Effector memory CD8-positive, alpha-beta T cell (primary cell): Measurements from ENCODE around the gene EPB41L4B.

ENCODE experiments used
- ATAC-seq: fragments of 150-1000 bp; cut with Tn5 transposase; replicated peaks from 2 replicates; pipeline ENCODE4 v1.10.0; 2021; ENCODE audit warnings: mild to moderate bottlenecking, moderate library complexity
- DNase-seq, 3 experiments: peaks; one replicate each; pipeline ENCODE4 v3.0.0; 2021
- H3K27ac Mint-ChIP-seq, 2 donors: one replicate each; pipeline ENCODE4 v1.8.0; 2022; ENCODE audit warnings: mild to moderate bottlenecking in 2 of 2, mixed read lengths in 2 of 2, moderate library complexity in 2 of 2
- H3K27me3 Mint-ChIP-seq, 2 donors: one replicate each; pipeline ENCODE4 v1.8.0; 2022; ENCODE audit warnings: mixed read lengths in 2 of 2
- H3K36me3 Mint-ChIP-seq: one replicate; pipeline ENCODE4 v1.8.0; 2022; ENCODE audit warnings: mild to moderate bottlenecking, moderate library complexity, mixed read lengths; ENCODE audit not compliant: insufficient read depth
- H3K4me1 Mint-ChIP-seq, 2 donors: one replicate each; pipeline ENCODE4 v1.8.0; 2022; ENCODE audit warnings: low read depth in 2 of 2, mixed read lengths in 2 of 2
- H3K4me3 Mint-ChIP-seq, 2 donors: one replicate each; pipeline ENCODE4 v1.8.0; 2022; ENCODE audit warnings: mild to moderate bottlenecking in 2 of 2, mixed read lengths in 2 of 2, moderate library complexity in 2 of 2
- H3K9me3 Mint-ChIP-seq, 2 donors: one replicate each; pipeline ENCODE4 v1.8.0; 2022; ENCODE audit warnings: mixed read lengths in 2 of 2

The EPB41L4B gene

GRCh38 chr9:109281518-109281917 is 39.3 kb downstream of the EPB41L4B start:
- Mint-ChIP-seq H3K9me3 (no peaks in the 10 kb centered on the region), H3K4me1 (no peaks in the 10 kb centered on the region), H3K4me3 (no peak overlapping the region), H3K27ac (no peak overlapping the region), H3K36me3 (no peaks in the 10 kb centered on the region), H3K27me3 (peaks cover 17 to 27% of the 10 kb centered on the region in 2 donors)
- ATAC-seq = no peak
- no peak for DNase-seq

DNA sequence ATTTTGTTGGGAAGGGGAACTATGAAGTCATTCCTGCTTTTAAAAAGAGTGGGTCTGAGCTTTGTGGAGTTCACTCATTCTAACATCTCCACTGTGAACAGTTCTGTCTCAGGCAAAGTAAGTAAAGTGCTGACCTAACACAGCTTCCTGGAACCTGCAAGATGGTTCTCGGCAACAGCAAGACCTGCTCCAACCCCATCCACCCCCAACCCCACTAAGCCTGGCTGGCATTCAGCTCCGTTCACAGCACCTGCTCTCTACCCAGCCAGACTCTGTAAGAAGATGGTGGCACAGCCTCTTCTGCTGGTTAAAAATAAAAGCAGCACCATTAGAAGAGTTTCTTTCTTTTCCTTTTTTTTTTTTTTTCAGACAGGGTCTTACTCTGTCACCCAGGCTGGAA is 42.0 kb downstream of the EPB41L4B start:
- ATAC-seq (no peak), DNase-seq (no peak)
- Mint-ChIP-seq H3K36me3 (no peaks in the 10 kb centered on the region), H3K4me3 (no peak overlapping the region), H3K9me3 (no peaks in the 10 kb centered on the region), H3K27ac (no peak overlapping the region), H3K27me3 (peaks cover 35 to 41% of the 10 kb centered on the region in 2 donors), H3K4me1 (no peaks in the 10 kb centered on the region)

DNA sequence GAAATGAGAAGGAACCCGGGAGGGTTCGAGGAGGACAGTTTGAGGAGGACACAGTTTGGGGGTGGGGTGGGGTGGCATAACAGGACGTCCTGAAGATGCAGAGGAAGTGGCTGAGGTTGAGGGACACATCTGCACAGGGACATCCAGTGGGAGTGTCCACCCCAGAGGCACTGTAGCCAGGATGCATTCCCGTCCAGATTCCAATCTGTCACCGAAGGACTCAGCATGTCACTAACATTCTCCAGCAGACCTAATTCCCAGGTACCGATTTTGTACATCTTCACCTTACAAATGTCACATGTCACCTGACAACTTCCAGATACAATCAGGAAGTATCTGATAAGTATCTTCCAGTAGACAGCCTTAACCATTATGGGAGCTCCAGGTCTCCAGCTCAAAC is 42.6 kb downstream of the EPB41L4B start:
- Mint-ChIP-seq H3K4me1 (no peaks in the 10 kb centered on the region), H3K27me3 (peaks cover 39 to 47% of the 10 kb centered on the region in 2 donors), H3K36me3 (no peaks in the 10 kb centered on the region), H3K4me3 (no peak overlapping the region), H3K27ac (no peak overlapping the region), H3K9me3 (no peaks in the 10 kb centered on the region)
- ATAC-seq (no peak), DNase-seq (no peak)

DNA sequence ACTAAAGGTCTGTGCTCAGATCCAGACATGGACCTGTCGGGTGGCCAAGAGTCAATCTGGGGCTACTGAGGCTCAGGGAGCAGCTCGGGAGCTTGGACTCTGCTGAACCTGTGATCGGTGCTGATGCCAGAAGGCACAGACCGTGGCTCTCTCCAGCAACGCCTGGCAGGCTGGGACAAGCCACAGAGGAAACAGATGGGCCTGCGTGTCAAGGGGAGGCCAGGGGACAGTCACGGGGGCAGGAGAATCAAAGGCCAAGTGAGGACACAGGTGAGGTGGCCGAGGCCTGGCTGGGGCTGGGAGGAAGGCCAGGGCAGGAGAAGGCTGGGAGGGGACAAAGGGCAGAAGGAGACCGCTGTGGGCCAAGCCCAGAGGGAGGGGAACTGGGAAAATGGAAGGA is 43.4 kb downstream of the EPB41L4B start:
- H3K4me1 Mint-ChIP-seq = no peaks in the 10 kb centered on the region
- DNase-seq (no peak), ATAC-seq (no peak)
- H3K27me3 Mint-ChIP-seq = peaks cover 39 to 55% of the 10 kb centered on the region in 2 donors
- no peaks in the 10 kb centered on the region for H3K9me3 Mint-ChIP-seq
- H3K4me3 Mint-ChIP-seq = no peak overlapping the region
- no peak overlapping the region for H3K27ac Mint-ChIP-seq
- H3K36me3 Mint-ChIP-seq = no peaks in the 10 kb centered on the region

GRCh38 chr9:109276469-109277440 is 44.1 kb downstream of the EPB41L4B start:
- H3K4me1 Mint-ChIP-seq = no peaks in the 10 kb centered on the region
- no peak for ATAC-seq
- no peaks in the 10 kb centered on the region for H3K9me3 Mint-ChIP-seq
- no peak for DNase-seq
- no peak overlapping the region for H3K27ac Mint-ChIP-seq
- H3K4me3 Mint-ChIP-seq = no peak overlapping the region
- no peaks in the 10 kb centered on the region for H3K36me3 Mint-ChIP-seq
- peaks cover 34 to 55% of the 10 kb centered on the region in 2 donors for H3K27me3 Mint-ChIP-seq

- DNase-seq (no peak), ATAC-seq (no peak)
- Mint-ChIP-seq H3K4me1 (no peaks in the 10 kb centered on the region), H3K27ac (no peak overlapping the region), H3K9me3 (no peaks in the 10 kb centered on the region), H3K27me3 (peaks cover 33 to 55% of the 10 kb centered on the region in 2 donors), H3K36me3 (no peaks in the 10 kb centered on the region), H3K4me3 (no peak overlapping the region)
These were observed 45.8 kb downstream of the EPB41L4B start for GRCh38 chr9:109274884-109275730.

DNA sequence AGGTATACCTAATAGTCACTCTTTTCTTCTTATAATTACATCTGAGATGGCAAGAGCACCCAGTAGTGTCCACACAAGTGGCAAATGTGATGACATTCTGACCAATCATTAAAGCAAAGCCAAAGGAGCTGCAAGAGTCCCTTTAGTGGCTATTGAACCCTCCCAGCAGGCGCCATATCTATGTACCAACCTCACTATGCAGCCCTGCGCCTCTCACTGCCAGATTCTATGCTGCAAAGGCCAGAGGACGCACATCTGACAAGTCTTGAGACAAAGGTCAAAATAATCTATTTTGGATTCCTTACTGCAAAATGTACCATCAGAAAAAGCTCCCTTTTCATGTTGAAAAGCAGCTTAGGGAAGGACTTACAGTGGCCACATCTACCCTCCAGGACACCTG is 47.0 kb downstream of the EPB41L4B start:
- H3K4me1 Mint-ChIP-seq = no peaks in the 10 kb centered on the region
- H3K4me3 Mint-ChIP-seq = no peak overlapping the region
- no peaks in the 10 kb centered on the region for H3K36me3 Mint-ChIP-seq
- ATAC-seq (no peak), DNase-seq (no peak)
- no peak overlapping the region for H3K27ac Mint-ChIP-seq
- peaks cover 33 to 55% of the 10 kb centered on the region in 2 donors for H3K27me3 Mint-ChIP-seq
- H3K9me3 Mint-ChIP-seq = no peaks in the 10 kb centered on the region

DNA sequence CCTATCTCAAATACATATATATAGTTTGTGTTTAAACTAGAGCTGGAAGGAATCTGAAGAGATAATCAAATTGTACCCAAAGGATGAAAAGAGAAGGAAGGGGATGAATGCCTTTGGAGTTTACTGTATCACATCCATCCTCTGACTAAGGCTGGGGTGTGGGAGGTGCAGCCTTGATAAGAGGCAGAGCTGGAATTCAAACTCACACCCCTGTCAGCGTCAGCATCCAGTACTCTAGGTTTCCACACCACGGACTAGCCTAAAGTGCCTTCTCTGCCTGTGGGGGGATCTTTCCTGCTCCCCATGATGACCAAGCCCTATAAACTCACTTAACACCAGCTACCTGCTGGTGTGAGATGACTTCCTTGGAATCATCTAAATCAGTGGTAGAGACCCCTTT is 48.1 kb downstream of the EPB41L4B start:
- DNase-seq (no peak), ATAC-seq (no peak)
- no peaks in the 10 kb centered on the region for H3K36me3 Mint-ChIP-seq
- H3K4me1 Mint-ChIP-seq = no peaks in the 10 kb centered on the region
- no peak overlapping the region for H3K27ac Mint-ChIP-seq
- no peaks in the 10 kb centered on the region for H3K9me3 Mint-ChIP-seq
- peaks cover 24 to 51% of the 10 kb centered on the region in 2 donors for H3K27me3 Mint-ChIP-seq
- H3K4me3 Mint-ChIP-seq = no peak overlapping the region

- no peak overlapping the region for H3K27ac Mint-ChIP-seq
- DNase-seq (no peak), ATAC-seq (no peak)
- H3K27me3 Mint-ChIP-seq = peaks cover 17 to 44% of the 10 kb centered on the region in 2 donors
- no peaks in the 10 kb centered on the region for H3K36me3 Mint-ChIP-seq
- H3K4me3 Mint-ChIP-seq = no peak overlapping the region
- H3K9me3 Mint-ChIP-seq = no peaks in the 10 kb centered on the region
- H3K4me1 Mint-ChIP-seq = no peaks in the 10 kb centered on the region
These were observed 48.8 kb downstream of the EPB41L4B start for GRCh38 chr9:109272045-109272444.

- Mint-ChIP-seq H3K4me3 (no peak overlapping the region), H3K27ac (no peak overlapping the region), H3K9me3 (no peaks in the 10 kb centered on the region), H3K36me3 (no peaks in the 10 kb centered on the region), H3K4me1 (no peaks in the 10 kb centered on the region), H3K27me3 (peaks cover 12 to 38% of the 10 kb centered on the region in 2 donors)
- DNase-seq (no peak), ATAC-seq (no peak)
These were observed 49.6 kb downstream of the EPB41L4B start for GRCh38 chr9:109270971-109271925.

GRCh38 chr9:109270441-109270840 is 50.4 kb downstream of the EPB41L4B start:
- H3K36me3 Mint-ChIP-seq = no peaks in the 10 kb centered on the region
- peaks cover 11 to 34% of the 10 kb centered on the region in 2 donors for H3K27me3 Mint-ChIP-seq
- no peak overlapping the region for H3K27ac Mint-ChIP-seq
- no peak for DNase-seq
- ATAC-seq = no peak
- no peaks in the 10 kb centered on the region for H3K4me1 Mint-ChIP-seq
- H3K4me3 Mint-ChIP-seq = no peak overlapping the region
- no peaks in the 10 kb centered on the region for H3K9me3 Mint-ChIP-seq

GRCh38 chr9:109269839-109270238 is 51.0 kb downstream of the EPB41L4B start:
- Mint-ChIP-seq H3K4me3 (no peak overlapping the region), H3K4me1 (no peaks in the 10 kb centered on the region), H3K9me3 (no peaks in the 10 kb centered on the region), H3K27ac (no peak overlapping the region), H3K36me3 (no peaks in the 10 kb centered on the region), H3K27me3 (peaks cover 15 to 34% of the 10 kb centered on the region in 2 donors)
- ATAC-seq (no peak), DNase-seq (no peak)

GRCh38 chr9:109269081-109269480 is 51.8 kb downstream of the EPB41L4B start:
- no peak for DNase-seq
- no peaks in the 10 kb centered on the region for H3K36me3 Mint-ChIP-seq
- H3K4me3 Mint-ChIP-seq = no peak overlapping the region
- H3K4me1 Mint-ChIP-seq = no peaks in the 10 kb centered on the region
- H3K27ac Mint-ChIP-seq = no peak overlapping the region
- peaks cover 18 to 26% of the 10 kb centered on the region in 2 donors for H3K27me3 Mint-ChIP-seq
- no peaks in the 10 kb centered on the region for H3K9me3 Mint-ChIP-seq
- no peak for ATAC-seq
